Astrocyte (in vitro differentiated cells and primary cell): ENCODE data around the gene LRPPRC.

ENCODE experiments used
- CTCF ChIP-seq: IDR thresholded peaks from 2 replicates; pipeline ENCODE4 v1.5.1; 2011; ENCODE audit warnings: low read depth, mild to moderate bottlenecking, inconsistent platforms, low read length, moderate library complexity; ENCODE audit not compliant: insufficient read depth
- EZH2 ChIP-seq: IDR thresholded peaks from 2 replicates; pipeline ENCODE4 v1.6.1; 2012; ENCODE audit warnings: mild to moderate bottlenecking, low read length, inconsistent platforms; ENCODE audit not compliant: insufficient read depth

GRCh38 chr2:44044281-44044720 is 48.5 kb upstream of the LRPPRC start:
- TF ChIP-seq CTCF (peak; percentile 83), EZH2 (no peak)
